Right lobe of liver (tissue), 6 donors: ENCODE data around the gene TTC31. TPM values are rescaled to one million over a fixed set of nuclear protein-coding genes. Genes with fewer than 3 reads are reported as not detected.
"Not testable (repeated sequence)": the region's sequence is repeated elsewhere in the genome, so short reads cannot be mapped to it uniquely, and the experiment has no call there.

Experiments used
- ATAC-seq, 4 donors: fragments of 200-7000 bp; cut with Tn5 transposase; one replicate each; pipeline ENCODE4 v1.9.1; 2020; ENCODE audit warnings: mild to moderate bottlenecking in 4 of 4, moderate library complexity in 4 of 4
- DNase-seq, 3 donors: peaks; one replicate each; pipeline ENCODE4 v3.0.0-alpha.2; 2020
- H3K27ac ChIP-seq, 3 donors: fragments of 200-600 bp; one replicate each; pipeline ENCODE4 v1.8.0; 2022
- H3K27me3 ChIP-seq, 2 donors: fragments of 200-600 bp; one replicate each; pipeline ENCODE4 v1.8.0; 2022
- H3K36me3 ChIP-seq, 4 donors: fragments of 200-600 bp; sonication (generic) in 1 of 4; one replicate each; pipeline versions ENCODE4 v1.5.1 to v1.8.0; 2017 to 2022; ENCODE audit warnings: control low read depth in 1 of 4
- H3K4me1 ChIP-seq, 4 donors: fragments of 200-600 bp; sonication (generic) in 1 of 4; one replicate each; pipeline versions ENCODE4 v1.5.1 to v1.8.0; 2017 to 2022; ENCODE audit warnings: control low read depth in 1 of 4
- H3K4me3 ChIP-seq, 3 donors: fragments of 200-600 bp; one replicate each; pipeline ENCODE4 v1.8.0; 2022
- H3K9me3 ChIP-seq, 4 donors: fragments of 200-600 bp; sonication (generic) in 1 of 4; one replicate each; pipeline versions ENCODE4 v1.5.1 to v1.8.0; 2017 to 2022; ENCODE audit warnings: control low read depth in 1 of 4
- CTCF ChIP-seq, 4 donors: fragments of 200-600 bp in 3 of 4; fragments of 450-650 bp in 1 of 4; IDR thresholded peaks; one replicate each; pipeline versions ENCODE4 v1.5.1 to v1.8.0; 2016 to 2022; ENCODE audit warnings: antibody characterized with exemption in 4 of 4, mild to moderate bottlenecking in 2 of 4
- POLR2A ChIP-seq: fragments of 450-650 bp; IDR thresholded peaks from one replicate; pipeline ENCODE4 v1.6.1; 2017; ENCODE audit warnings: antibody characterized with exemption, mild to moderate bottlenecking
- WGBS: methylation state at CpG from one replicate; pipeline ENCODE4 v1.1.6; 2018; ENCODE audit warnings: low coverage, low lambda C conversion rate; ENCODE audit not compliant: insufficient coverage; ENCODE audit errors: missing lambda C conversion rate; 5-methylcytosine and 5-hydroxymethylcytosine counted together
- intact Hi-C, 2 donors: fragments of 100-400 bp; cut with DNase I; formaldehyde crosslinking; loops; one replicate each; pipeline versions ENCODE4 v1.11.2 to v1.14.1; 2022
- total RNA-seq, 6 experiments: library from RNA; depleted of rRNA in 2 of 6; stranded (reverse); fragments of >200 nt in 2 of 6; fragmentation: NEBNext Ultra II Directional in 3 of 6; extraction: Animal tissue kit (Norgen Biotek cat#: 25700) in 3 of 6; gene quantifications; one replicate each; pipeline versions ENCODE4 v1.1.0 to v1.2.4, GENCODE V29; 2016 to 2023
- donor health status: DM: no; HTN: yes; CAD: no.
- donor health status: DM: no; HTN: no; CAD: no.
- donor health status: DM: no; HTN: no; CAD: no.
- donor health status: DM: no; HTN: yes; CAD: no.
- donor health status: DM: no; HTN: yes; CAD: no.

TTC31 gene
- total RNA-seq, 6 experiments from 2014 or later: 14.5 to 31.5 (median 26.7) TPM

GRCh38 chr2:74457549-74458131, 25.2 kb upstream of the TTC31 start:
- ATAC-seq (peak; percentile 50 to 63 (median 55)), DNase-seq (peak; percentile 83 to 86 (median 85))
- H3K36me3 ChIP-seq: peaks cover 0 to 4% (median 0%) of the 10 kb centered on the region in 4 donors
- peaks cover 0 to 22% (median 4%) of the 10 kb centered on the region in 4 donors for H3K4me1 ChIP-seq
- peak; percentile 88 for TF ChIP-seq POLR2A
- no peak for TF ChIP-seq CTCF (IDR thresholded peaks at IDR 0.05)
- intact Hi-C loops: no loop called here
- peak overlapping the region; percentile 47 to 76 (median 58) for H3K4me3 ChIP-seq
- no peaks in the 10 kb centered on the region for H3K27me3 ChIP-seq
- 0% methylated on average over 16 of the region's 46 CpGs for WGBS
- peak overlapping the region; percentile 93 to 97 (median 94) for H3K27ac ChIP-seq
- no peaks in the 10 kb centered on the region for H3K9me3 ChIP-seq

DNA sequence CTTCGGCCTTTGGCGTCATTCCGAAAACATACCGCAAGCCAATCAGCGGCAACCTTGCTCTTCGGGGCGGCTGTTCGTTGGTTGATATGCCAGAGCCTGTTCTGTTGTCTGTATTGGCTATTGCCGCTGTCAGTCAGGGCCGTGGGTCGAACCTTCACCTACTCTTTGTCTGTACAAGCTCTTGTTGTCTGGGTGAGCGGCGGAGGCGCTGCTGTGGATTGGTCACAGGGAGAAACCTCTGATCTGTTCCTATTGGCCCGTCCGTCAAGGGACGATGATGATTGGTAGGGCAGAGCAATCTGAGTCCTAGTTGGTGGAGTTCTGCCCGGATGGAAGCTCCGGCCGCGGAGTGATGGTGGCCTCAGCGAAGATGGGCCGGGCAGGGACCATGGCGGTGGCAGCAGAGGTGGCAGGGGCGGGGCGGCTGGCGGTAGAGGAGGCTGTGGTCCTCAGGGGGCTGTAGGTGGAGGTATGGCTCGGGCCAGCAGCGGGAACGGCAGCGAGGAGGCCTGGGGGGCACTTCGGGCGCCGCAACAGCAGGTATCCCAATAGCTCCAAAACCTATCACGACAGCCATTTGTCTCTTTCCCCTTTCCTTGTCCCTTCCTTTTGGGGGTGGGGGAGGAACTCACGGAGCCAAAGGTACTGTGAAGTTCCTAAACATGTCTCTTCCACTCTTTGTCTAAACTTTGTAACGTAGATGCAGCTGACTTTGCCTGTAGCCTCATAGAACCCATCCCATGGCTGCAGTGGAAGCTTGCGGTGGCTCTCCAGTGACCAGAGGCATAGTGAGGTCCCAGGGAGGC, 24.5 kb upstream of the TTC31 start, which contains the start of gene WBP1:
WBP1 (plus strand) TSS at position 307 of the 806 bp plus-strand sequence; CDS start at position 472, 165 bp downstream.
- H3K27me3 ChIP-seq: no peaks in the 10 kb centered on the region
- DNase-seq: peak; percentile 98 to 100 (median 100)
- no peaks in the 10 kb centered on the region for H3K9me3 ChIP-seq
- 0% methylated on average over 16 of the region's 38 CpGs for WGBS
- H3K36me3 ChIP-seq: peaks cover 0 to 11% (median 0%) of the 10 kb centered on the region in 4 donors
- peak; percentile 82 to 94 (median 88) for ATAC-seq
- peak within 1 kb of the TSS; percentile 93 to 97 (median 94) for H3K27ac ChIP-seq
- H3K4me3 ChIP-seq: peak within 1 kb of the TSS; percentile 58 to 76 (median 63)
- H3K4me1 ChIP-seq: peaks cover 0 to 22% (median 4%) of the 10 kb centered on the region in 4 donors
- TF ChIP-seq CTCF (IDR thresholded peaks at IDR 0.05): no peak
- peak; percentile 49 for TF ChIP-seq POLR2A
- intact Hi-C loops: no loop called here

- ATAC-seq (no peak), DNase-seq (no peak)
- Histone ChIP-seq H3K4me1 (peaks cover 0 to 24% (median 4%) of the 10 kb centered on the region in 4 donors), H3K27me3 (no peaks in the 10 kb centered on the region), H3K9me3 (no peaks in the 10 kb centered on the region), H3K27ac (peak overlapping the region; percentile 41 to 50 (median 47)), H3K36me3 (peaks cover 0 to 11% (median 0%) of the 10 kb centered on the region in 4 donors), H3K4me3 (peak overlapping the region; percentile 58 to 64 (median 63))
- 2% methylated on average over 8 of the region's 10 CpGs for WGBS
- no peak for TF ChIP-seq CTCF (IDR thresholded peaks at IDR 0.05)
- TF ChIP-seq POLR2A: no peak
- intact Hi-C loops: no loop called here
These were observed 23.9 kb upstream of the TTC31 start for GRCh38 chr2:74458938-74459363.

GRCh38 chr2:74459503-74460118, 23.3 kb upstream of the TTC31 start:
- peaks cover 0 to 29% (median 4%) of the 10 kb centered on the region in 4 donors for H3K4me1 ChIP-seq
- H3K27ac ChIP-seq, H3K4me3 ChIP-seq, ATAC-seq, intact Hi-C loops, H3K27me3 ChIP-seq, DNase-seq, H3K9me3 ChIP-seq: not testable (repeated sequence)
- 55% methylated on average over 4 of the region's 13 CpGs for WGBS
- H3K36me3 ChIP-seq: peaks cover 0 to 11% (median 0%) of the 10 kb centered on the region in 4 donors

DNA sequence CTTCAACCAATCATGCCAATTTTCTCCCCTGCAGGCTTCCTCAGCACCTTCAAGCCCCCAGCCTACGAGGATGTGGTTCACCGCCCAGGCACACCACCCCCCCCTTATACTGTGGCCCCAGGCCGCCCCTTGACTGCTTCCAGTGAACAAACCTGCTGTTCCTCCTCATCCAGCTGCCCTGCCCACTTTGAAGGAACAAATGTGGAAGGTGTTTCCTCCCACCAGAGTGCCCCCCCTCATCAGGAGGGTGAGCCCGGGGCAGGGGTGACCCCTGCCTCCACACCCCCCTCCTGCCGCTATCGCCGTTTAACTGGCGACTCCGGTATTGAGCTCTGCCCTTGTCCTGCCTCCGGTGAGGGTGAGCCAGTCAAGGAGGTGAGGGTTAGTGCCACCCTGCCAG, 22.7 kb upstream of the TTC31 start:
- Histone ChIP-seq H3K4me1 (peaks cover 0 to 29% (median 4%) of the 10 kb centered on the region in 4 donors), H3K36me3 (peaks cover 0 to 11% (median 0%) of the 10 kb centered on the region in 4 donors)
- H3K27ac ChIP-seq, H3K9me3 ChIP-seq, H3K27me3 ChIP-seq, intact Hi-C loops, H3K4me3 ChIP-seq, DNase-seq, ATAC-seq: not testable (repeated sequence)
- 81% methylated on average over 3 of the region's 10 CpGs for WGBS
